Measurements from ENCODE around the gene SCOC. TPM values are rescaled to one million over a fixed set of nuclear protein-coding genes. Genes with fewer than 3 reads are reported as not detected.

SCOC gene
- total and polyA plus RNA-seq, 2 of the 4 experiments (the other 2 are of a cell fraction): 12.9 to 33.2 TPM

GRCh38 chr4:140346136-140346535 is 27.3 kb upstream of the SCOC start:
- Histone ChIP-seq H3K9me1 (ENCODE audit: insufficient read depth, low read length) (no peaks in the 10 kb centered on the region), H3K4me2 (ENCODE audit: low read depth, low read length) (no peak overlapping the region), H2BK20ac (ENCODE audit: low read depth, low read length) (no peak overlapping the region), H3K27ac (ENCODE audit: insufficient read depth, low read length) (no peak overlapping the region), H2AK5ac (ENCODE audit: low read depth, low read length) (no peak overlapping the region), H3K4ac (ENCODE audit: low read depth, low read length) (no peak overlapping the region), H3K36me3 (ENCODE audit: control insufficient read depth, insufficient read depth, low read length) (no peaks in the 10 kb centered on the region), H2BK15ac (ENCODE audit: low read depth, low read length) (no peak overlapping the region), H3K23ac (ENCODE audit: low read depth, low read length) (no peak overlapping the region), H3K4me1 (ENCODE audit: control insufficient read depth, insufficient read depth, low read length) (no peaks in the 10 kb centered on the region), H4K5ac (ENCODE audit: low read depth, low read length) (no peak overlapping the region), H3K9me3 (ENCODE audit: control insufficient read depth, insufficient read depth, low read length) (no peaks in the 10 kb centered on the region), H4K20me1 (ENCODE audit: insufficient read depth, low read length) (no peaks in the 10 kb centered on the region), H2AFZ (replicated peaks; ENCODE audit: low read length, poor library complexity) (no peak overlapping the region), H4K91ac (ENCODE audit: insufficient read depth, low read depth, low read length) (no peak overlapping the region), H3K14ac (replicated peaks; ENCODE audit: low read depth, low read length) (no peak overlapping the region), H2BK120ac (ENCODE audit: low read depth, low read length) (no peak overlapping the region), H2BK5ac (ENCODE audit: low read depth, low read length, poor library complexity, severe bottlenecking) (no peak overlapping the region), H3K4me3 (ENCODE audit: insufficient read depth, low read depth, low read length) (no peak overlapping the region), H3K56ac (ENCODE audit: extremely low read depth, insufficient read depth, low read length) (no peak overlapping the region), H3K18ac (ENCODE audit: low read depth, low read length) (no peak overlapping the region), H3K9ac (ENCODE audit: low read depth, low read length) (no peak overlapping the region), H3K79me1 (ENCODE audit: low read depth in 1 of 2, low read length in 2 of 2) (no peaks in the 10 kb centered on the region), H4K8ac (ENCODE audit: low read depth in 2 of 2, low read length in 2 of 2) (no peak overlapping the region), H2AK9ac (replicated peaks; ENCODE audit: low read depth, low read length, poor library complexity) (no peak overlapping the region), H3K27me3 (ENCODE audit: control insufficient read depth, insufficient read depth, low read length) (peaks cover 31% of the 10 kb centered on the region)
- ChIA-PET POLR2A (ENCODE audit: unreplicated experiment) (no interaction called here), CTCF (no interaction called here)
- WGBS, 2 experiments (ENCODE audit: extremely low coverage in 2 of 2, insufficient read length in 1 of 2): no CpG with 5 or more reads among the region's 9 CpGs
- ATAC-seq (ENCODE audit: low read depth): no peak
- no TSS peak for BruUV-seq (replicated peaks)
- DNase-seq: no peak
- TF ChIP-seq RCOR1 (IDR thresholded peaks at IDR 0.05; ENCODE audit: insufficient replicate concordance, low read length) (no peak), CEBPB (IDR thresholded peaks at IDR 0.05; ENCODE audit: low read depth, low read length) (no peak), RFX5 (IDR thresholded peaks at IDR 0.05; ENCODE audit: low read depth, low read length) (no peak), ELK1 (IDR thresholded peaks at IDR 0.05; ENCODE audit: borderline replicate concordance, low read depth, low read length) (no peak), CHD1 (IDR thresholded peaks at IDR 0.05; ENCODE audit: low read depth, low read length) (no peak), NFE2L2 (IDR thresholded peaks at IDR 0.05; ENCODE audit: low read depth, low read length) (no peak), MXI1 (IDR thresholded peaks at IDR 0.05; ENCODE audit: borderline replicate concordance, low read depth, low read length) (no peak), SMC3 (IDR thresholded peaks at IDR 0.05; ENCODE audit: low read depth, low read length) (no peak), MAFK (IDR thresholded peaks at IDR 0.05; ENCODE audit: low read depth, low read length) (no peak), CTCF (conservative IDR thresholded peaks at IDR 0.05; ENCODE audit: low read depth, low read length) (no peak), RAD21 (IDR thresholded peaks at IDR 0.05; ENCODE audit: low read length) (no peak), POLR2A (IDR thresholded peaks at IDR 0.05; ENCODE audit: low read depth, low read length) (no peak), USF2 (IDR thresholded peaks at IDR 0.05; ENCODE audit: low read depth, low read length) (no peak), BHLHE40 (IDR thresholded peaks at IDR 0.05; ENCODE audit: low read depth, low read length) (no peak), FOS (IDR thresholded peaks at IDR 0.05; ENCODE audit: low read depth, low read length) (no peak)
- intact Hi-C loops (cut with micrococcal nuclease): no loop called here
- dilution Hi-C loops (cut with HindIII; ENCODE audit: low sequenced_read_pairs, unreplicated experiment): no loop called here
- in situ Hi-C loops (cut with MboI; ENCODE audit: low sequenced_read_pairs): no loop called here
